Effector memory CD8-positive, alpha-beta T cell (primary cell): Measurements from ENCODE around the gene ADAMTS16.

ENCODE experiments used
- ATAC-seq: fragments of 150-1000 bp; cut with Tn5 transposase; replicated peaks from 2 replicates; pipeline ENCODE4 v1.10.0; 2021; ENCODE audit warnings: mild to moderate bottlenecking, moderate library complexity
- DNase-seq, 3 experiments: peaks; one replicate each; pipeline ENCODE4 v3.0.0; 2021
- H3K27ac Mint-ChIP-seq, 2 donors: one replicate each; pipeline ENCODE4 v1.8.0; 2022; ENCODE audit warnings: mild to moderate bottlenecking in 2 of 2, mixed read lengths in 2 of 2, moderate library complexity in 2 of 2
- H3K27me3 Mint-ChIP-seq, 2 donors: one replicate each; pipeline ENCODE4 v1.8.0; 2022; ENCODE audit warnings: mixed read lengths in 2 of 2
- H3K36me3 Mint-ChIP-seq: one replicate; pipeline ENCODE4 v1.8.0; 2022; ENCODE audit warnings: mild to moderate bottlenecking, moderate library complexity, mixed read lengths; ENCODE audit not compliant: insufficient read depth
- H3K4me1 Mint-ChIP-seq, 2 donors: one replicate each; pipeline ENCODE4 v1.8.0; 2022; ENCODE audit warnings: low read depth in 2 of 2, mixed read lengths in 2 of 2
- H3K4me3 Mint-ChIP-seq, 2 donors: one replicate each; pipeline ENCODE4 v1.8.0; 2022; ENCODE audit warnings: mild to moderate bottlenecking in 2 of 2, mixed read lengths in 2 of 2, moderate library complexity in 2 of 2
- H3K9me3 Mint-ChIP-seq, 2 donors: one replicate each; pipeline ENCODE4 v1.8.0; 2022; ENCODE audit warnings: mixed read lengths in 2 of 2

ADAMTS16 gene

GRCh38 chr5:5150667-5151066 is 10.5 kb downstream of the ADAMTS16 start:
- no peak overlapping the region for H3K4me3 Mint-ChIP-seq
- ATAC-seq (no peak), DNase-seq (no peak)
- no peaks in the 10 kb centered on the region for H3K27me3 Mint-ChIP-seq
- peaks cover 0 to 6% of the 10 kb centered on the region in 2 donors for H3K4me1 Mint-ChIP-seq
- H3K36me3 Mint-ChIP-seq, result no peaks in the 10 kb centered on the region
- peaks cover 5 to 9% of the 10 kb centered on the region in 2 donors for H3K9me3 Mint-ChIP-seq
- H3K27ac Mint-ChIP-seq, result no peak overlapping the region

DNA sequence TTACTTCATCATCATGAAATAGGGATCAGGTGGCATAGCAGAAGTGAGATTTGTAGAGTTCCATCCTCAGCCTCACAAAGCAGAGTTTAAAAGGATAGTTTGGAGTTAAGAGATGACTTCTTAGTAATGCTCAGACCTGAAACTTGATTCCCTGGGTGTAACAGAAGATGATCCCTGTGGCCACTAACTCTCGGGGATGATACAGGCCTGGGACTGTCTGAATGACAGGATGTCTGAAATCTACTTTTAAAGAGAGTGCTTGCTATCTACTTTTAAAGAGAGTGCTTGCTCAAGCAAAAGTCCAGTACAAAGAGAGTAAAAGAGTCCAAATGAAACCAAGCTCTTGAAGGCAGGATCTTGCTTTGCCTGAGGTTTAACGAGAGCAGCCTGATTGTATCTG is 14.6 kb downstream of the ADAMTS16 start:
- DNase-seq, result no peak
- H3K9me3 Mint-ChIP-seq, result peaks cover 7 to 11% of the 10 kb centered on the region in 2 donors
- H3K4me3 Mint-ChIP-seq, result no peak overlapping the region
- no peak for ATAC-seq
- peaks cover 0 to 9% of the 10 kb centered on the region in 2 donors for H3K4me1 Mint-ChIP-seq
- no peak overlapping the region for H3K27ac Mint-ChIP-seq
- no peaks in the 10 kb centered on the region for H3K36me3 Mint-ChIP-seq
- no peaks in the 10 kb centered on the region for H3K27me3 Mint-ChIP-seq

DNA sequence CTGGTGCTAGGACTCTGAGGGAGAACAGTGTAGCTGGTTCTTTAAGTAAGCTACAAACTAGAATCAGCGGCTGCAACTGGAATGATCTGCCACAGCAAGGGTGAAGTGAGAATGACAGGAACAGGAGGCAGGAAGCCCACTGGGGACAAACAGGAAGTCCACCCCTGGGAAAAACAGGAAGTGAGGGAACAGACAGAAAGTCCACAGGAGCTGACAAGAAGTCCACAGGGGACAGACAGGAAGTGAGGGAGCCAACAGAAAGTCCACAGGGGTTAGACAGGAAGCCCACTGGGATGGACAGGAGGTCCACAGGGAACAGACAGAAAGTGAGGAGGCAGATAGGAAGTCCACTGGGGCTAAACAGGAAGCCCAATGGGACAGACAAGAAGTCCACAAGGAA is 15.5 kb downstream of the ADAMTS16 start:
- H3K27ac Mint-ChIP-seq, result no peak overlapping the region
- no peak for DNase-seq
- no peak overlapping the region for H3K4me3 Mint-ChIP-seq
- H3K9me3 Mint-ChIP-seq, result peaks cover 7 to 11% of the 10 kb centered on the region in 2 donors
- H3K36me3 Mint-ChIP-seq, result no peaks in the 10 kb centered on the region
- no peak for ATAC-seq
- no peaks in the 10 kb centered on the region for H3K27me3 Mint-ChIP-seq
- peaks cover 0 to 9% of the 10 kb centered on the region in 2 donors for H3K4me1 Mint-ChIP-seq

- H3K4me1 Mint-ChIP-seq, result peaks cover 0 to 9% of the 10 kb centered on the region in 2 donors
- ATAC-seq, result no peak
- no peaks in the 10 kb centered on the region for H3K27me3 Mint-ChIP-seq
These were observed 16.4 kb downstream of the ADAMTS16 start for GRCh38 chr5:5156471-5157082.

GRCh38 chr5:5158472-5158895 is 18.4 kb downstream of the ADAMTS16 start:
- Mint-ChIP-seq H3K27me3 (no peaks in the 10 kb centered on the region), H3K4me1 (peaks cover 0 to 9% of the 10 kb centered on the region in 2 donors), H3K36me3 (no peaks in the 10 kb centered on the region), H3K4me3 (no peak overlapping the region), H3K9me3 (peaks cover 7 to 11% of the 10 kb centered on the region in 2 donors), H3K27ac (no peak overlapping the region)
- ATAC-seq (no peak), DNase-seq (no peak)

More at GRCh38 chr5:5156471-5157082, 16.4 kb downstream of the ADAMTS16 start:
- peaks cover 7 to 11% of the 10 kb centered on the region in 2 donors for H3K9me3 Mint-ChIP-seq
- no peak overlapping the region for H3K27ac Mint-ChIP-seq
- H3K36me3 Mint-ChIP-seq, result no peaks in the 10 kb centered on the region
- H3K4me3 Mint-ChIP-seq, result no peak overlapping the region
- no peak for DNase-seq

DNA sequence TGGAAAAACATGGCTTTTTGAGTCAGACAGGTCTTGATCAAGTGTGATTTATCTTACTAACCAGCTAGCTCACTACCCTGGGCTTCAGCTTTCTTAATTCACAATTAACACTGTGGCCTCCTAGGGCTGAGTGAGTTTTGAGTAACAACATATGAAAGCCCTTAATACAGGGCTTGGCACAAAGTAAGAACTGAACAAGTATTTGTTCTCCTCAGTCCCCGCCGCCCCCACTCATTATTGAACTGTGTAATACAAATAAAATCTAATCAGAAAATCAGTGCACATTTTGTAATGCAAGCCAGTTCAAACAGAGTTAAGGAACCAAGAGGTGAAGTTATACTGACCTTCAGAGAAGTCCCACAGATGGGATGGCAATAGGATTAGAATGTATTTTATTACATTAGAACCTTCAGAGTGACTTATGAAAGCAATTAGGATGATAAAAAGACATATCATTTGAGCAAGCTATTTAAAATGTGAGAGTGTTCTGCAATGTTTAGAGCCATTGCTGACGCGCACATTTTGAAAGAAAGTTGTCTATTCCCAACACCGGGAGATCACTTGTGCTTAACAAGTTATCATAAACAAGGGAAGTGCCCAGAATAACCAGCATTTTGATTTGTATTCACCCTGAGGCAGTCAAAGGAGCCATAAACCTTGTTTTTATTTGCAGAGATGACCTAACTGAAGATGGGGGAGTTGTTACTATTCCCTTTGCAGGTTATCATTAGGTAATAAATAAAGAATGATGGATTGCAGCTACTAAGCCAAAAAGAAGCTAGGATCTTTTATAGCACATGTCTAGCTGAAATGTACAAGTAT is 19.4 kb downstream of the ADAMTS16 start:
- no peak overlapping the region for H3K4me3 Mint-ChIP-seq
- H3K27me3 Mint-ChIP-seq, result no peaks in the 10 kb centered on the region
- peaks cover 0 to 9% of the 10 kb centered on the region in 2 donors for H3K4me1 Mint-ChIP-seq
- ATAC-seq, result no peak
- H3K36me3 Mint-ChIP-seq, result no peaks in the 10 kb centered on the region
- peaks cover 7 to 11% of the 10 kb centered on the region in 2 donors for H3K9me3 Mint-ChIP-seq
- no peak for DNase-seq
- no peak overlapping the region for H3K27ac Mint-ChIP-seq

- Mint-ChIP-seq H3K36me3 (no peaks in the 10 kb centered on the region), H3K27me3 (no peaks in the 10 kb centered on the region), H3K4me3 (no peak overlapping the region), H3K4me1 (no peaks in the 10 kb centered on the region), H3K9me3 (no peaks in the 10 kb centered on the region), H3K27ac (no peak overlapping the region)
- DNase-seq (no peak), ATAC-seq (no peak)
These were observed 24.0 kb downstream of the ADAMTS16 start for GRCh38 chr5:5164163-5164562.

DNA sequence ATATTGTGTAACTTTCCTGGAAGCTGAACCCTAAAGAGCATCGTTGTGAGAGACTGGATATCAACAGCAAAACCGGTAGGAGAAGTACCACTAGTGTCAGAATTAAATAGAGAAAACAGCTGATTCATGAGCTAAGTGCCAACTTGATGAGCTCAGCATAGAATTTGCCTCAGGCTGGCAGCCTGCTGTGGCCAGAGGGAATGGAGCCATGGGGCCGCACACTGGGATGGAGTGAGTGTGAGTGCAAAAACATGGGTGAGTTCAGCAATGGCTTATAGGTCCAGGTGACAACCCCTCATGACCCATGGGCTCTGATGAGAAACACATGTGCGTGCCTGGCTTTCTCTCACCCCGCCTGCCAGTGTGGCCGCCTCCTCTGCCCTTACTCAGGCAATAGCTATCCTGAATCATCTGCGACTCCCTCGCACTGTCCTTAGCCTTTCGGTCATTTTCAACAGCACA is 25.4 kb downstream of the ADAMTS16 start:
- Mint-ChIP-seq H3K9me3 (peaks cover 0 to under 1% of the 10 kb centered on the region in 2 donors), H3K36me3 (no peaks in the 10 kb centered on the region), H3K27ac (no peak overlapping the region), H3K27me3 (no peaks in the 10 kb centered on the region), H3K4me1 (no peaks in the 10 kb centered on the region), H3K4me3 (no peak overlapping the region)
- DNase-seq (no peak), ATAC-seq (no peak)

GRCh38 chr5:5169466-5169865 is 29.3 kb downstream of the ADAMTS16 start:
- ATAC-seq, result no peak

GRCh38 chr5:5178136-5178535 is 38.0 kb downstream of the ADAMTS16 start:
- H3K4me1 Mint-ChIP-seq, result peaks cover 0 to under 1% of the 10 kb centered on the region in 2 donors
- H3K27ac Mint-ChIP-seq, result no peak overlapping the region
- no peaks in the 10 kb centered on the region for H3K36me3 Mint-ChIP-seq
- peaks cover 5 to 27% of the 10 kb centered on the region in 2 donors for H3K27me3 Mint-ChIP-seq
- DNase-seq, result no peak
- ATAC-seq, result no peak
- no peak overlapping the region for H3K4me3 Mint-ChIP-seq
- H3K9me3 Mint-ChIP-seq, result no peaks in the 10 kb centered on the region

More at GRCh38 chr5:5169466-5169865, 29.3 kb downstream of the ADAMTS16 start:
- Mint-ChIP-seq H3K4me3 (no peak overlapping the region), H3K36me3 (no peaks in the 10 kb centered on the region), H3K27me3 (no peaks in the 10 kb centered on the region), H3K4me1 (no peaks in the 10 kb centered on the region), H3K27ac (no peak overlapping the region), H3K9me3 (peaks cover 0 to 2% of the 10 kb centered on the region in 2 donors)
- DNase-seq, result no peak

DNA sequence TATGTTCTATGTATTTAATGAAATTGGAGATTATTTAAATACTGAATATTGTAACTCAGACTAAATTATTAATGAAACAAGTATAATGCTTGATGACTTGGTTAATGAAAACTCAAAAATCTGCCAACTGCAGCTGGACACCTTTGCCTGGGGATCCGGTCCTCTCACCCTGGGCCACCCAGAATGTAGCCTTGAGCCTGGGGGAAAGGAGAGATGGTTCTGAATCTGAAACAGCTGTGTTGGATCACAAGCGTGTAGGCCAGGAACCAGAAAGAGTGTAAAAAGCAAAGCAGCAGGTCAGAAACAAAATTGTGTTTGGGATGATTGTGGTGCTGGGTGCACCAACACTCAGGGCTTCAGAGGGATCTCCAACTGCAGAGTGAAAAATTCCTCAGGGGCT is 38.5 kb downstream of the ADAMTS16 start:
- Mint-ChIP-seq H3K27ac (no peak overlapping the region), H3K4me1 (peaks cover 0 to 4% of the 10 kb centered on the region in 2 donors), H3K36me3 (no peaks in the 10 kb centered on the region), H3K27me3 (peaks cover 5 to 31% of the 10 kb centered on the region in 2 donors), H3K4me3 (no peak overlapping the region), H3K9me3 (no peaks in the 10 kb centered on the region)
- no peak for DNase-seq
- ATAC-seq, result no peak

DNA sequence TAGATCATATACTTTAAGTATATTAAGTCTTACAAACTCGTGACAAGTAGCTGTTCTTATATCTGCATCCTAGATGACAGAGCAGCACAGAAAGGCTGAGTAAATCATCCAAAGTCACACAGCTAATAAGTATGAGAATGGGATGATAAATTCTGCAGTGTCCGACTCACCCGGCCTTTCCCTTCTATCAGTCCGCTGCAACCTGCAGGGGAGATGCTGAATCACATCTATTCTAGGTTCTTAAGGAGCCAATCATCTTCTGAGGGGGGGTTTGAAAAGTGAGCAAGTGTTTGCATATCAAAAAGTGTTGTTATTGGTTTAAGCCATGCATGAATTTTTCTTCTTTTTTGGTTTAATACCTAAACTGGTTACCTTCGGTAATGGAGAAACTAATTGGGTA is 38.9 kb downstream of the ADAMTS16 start:
- Mint-ChIP-seq H3K4me3 (no peak overlapping the region), H3K27me3 (peaks cover 5 to 32% of the 10 kb centered on the region in 2 donors), H3K27ac (no peak overlapping the region), H3K9me3 (no peaks in the 10 kb centered on the region), H3K36me3 (no peaks in the 10 kb centered on the region), H3K4me1 (peaks cover 0 to 4% of the 10 kb centered on the region in 2 donors)
- ATAC-seq (no peak), DNase-seq (no peak)

DNA sequence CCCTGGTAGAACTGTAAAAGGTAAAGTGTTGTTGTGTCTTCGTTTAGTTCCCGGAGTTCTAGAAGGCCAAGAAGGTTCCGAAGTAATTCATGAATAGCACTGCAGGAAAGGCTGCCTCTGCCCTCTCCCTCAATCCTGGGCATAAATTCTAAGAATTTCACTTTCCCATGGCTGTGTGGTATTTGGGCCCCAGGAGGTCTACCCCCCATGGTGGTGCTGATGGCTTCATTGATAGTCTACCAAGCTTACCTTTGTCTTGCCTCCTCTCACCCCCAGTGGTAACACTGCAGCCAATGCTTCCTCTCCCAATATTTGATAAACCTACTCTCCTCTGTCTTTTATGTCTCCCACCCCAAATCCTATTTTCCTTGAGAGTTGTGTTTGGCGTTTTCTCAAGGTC is 39.5 kb downstream of the ADAMTS16 start:
- H3K4me1 Mint-ChIP-seq, result peaks cover 0 to 4% of the 10 kb centered on the region in 2 donors

More for the DNA sequence above, 39.5 kb downstream of the ADAMTS16 start:
- Mint-ChIP-seq H3K9me3 (no peaks in the 10 kb centered on the region), H3K27ac (no peak overlapping the region), H3K27me3 (peaks cover 5 to 32% of the 10 kb centered on the region in 2 donors), H3K36me3 (no peaks in the 10 kb centered on the region), H3K4me3 (no peak overlapping the region)
- DNase-seq (no peak), ATAC-seq (no peak)
